Measurements from ENCODE around the gene CCDC71L.

Gene CCDC71L

DNA sequence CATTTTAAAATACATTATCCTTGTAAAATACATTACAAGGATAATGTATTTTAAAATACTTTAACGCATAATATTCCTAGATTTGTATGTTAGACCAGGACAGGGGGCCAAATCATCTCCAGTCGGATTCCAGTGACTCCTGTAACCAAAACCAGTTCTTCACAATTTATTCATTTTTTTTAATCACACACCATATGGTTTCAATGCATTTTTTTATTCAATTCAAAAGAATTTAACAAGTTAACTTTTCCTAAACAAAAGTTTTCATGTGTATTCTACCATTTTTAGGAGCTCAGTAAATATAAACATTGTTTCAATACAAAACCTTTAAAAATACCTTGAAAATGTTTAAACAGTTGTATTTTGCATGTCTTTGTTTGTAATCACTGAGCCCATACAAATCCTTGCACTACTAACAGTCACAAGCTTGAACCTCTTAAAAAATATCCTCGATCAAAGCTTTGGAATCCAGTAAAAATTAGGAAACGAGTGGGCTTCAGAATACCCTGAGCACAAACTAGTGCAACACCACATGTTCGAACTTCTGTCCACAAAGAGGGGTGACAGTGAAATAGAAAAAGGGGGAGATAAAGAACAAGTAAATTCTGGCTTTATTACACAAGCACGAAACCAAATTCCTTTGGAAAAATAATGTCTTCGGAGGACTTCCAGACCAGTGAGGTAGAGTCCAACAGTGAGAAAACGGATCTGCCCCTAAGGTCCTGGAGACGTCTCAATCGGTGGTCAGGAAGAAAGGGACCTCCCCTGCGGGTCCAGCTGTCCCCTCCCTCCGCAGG is 1.6 kb downstream of the CCDC71L start:
- DNase-seq (ENCODE audit: low spot score), result peak; percentile 22

DNA sequence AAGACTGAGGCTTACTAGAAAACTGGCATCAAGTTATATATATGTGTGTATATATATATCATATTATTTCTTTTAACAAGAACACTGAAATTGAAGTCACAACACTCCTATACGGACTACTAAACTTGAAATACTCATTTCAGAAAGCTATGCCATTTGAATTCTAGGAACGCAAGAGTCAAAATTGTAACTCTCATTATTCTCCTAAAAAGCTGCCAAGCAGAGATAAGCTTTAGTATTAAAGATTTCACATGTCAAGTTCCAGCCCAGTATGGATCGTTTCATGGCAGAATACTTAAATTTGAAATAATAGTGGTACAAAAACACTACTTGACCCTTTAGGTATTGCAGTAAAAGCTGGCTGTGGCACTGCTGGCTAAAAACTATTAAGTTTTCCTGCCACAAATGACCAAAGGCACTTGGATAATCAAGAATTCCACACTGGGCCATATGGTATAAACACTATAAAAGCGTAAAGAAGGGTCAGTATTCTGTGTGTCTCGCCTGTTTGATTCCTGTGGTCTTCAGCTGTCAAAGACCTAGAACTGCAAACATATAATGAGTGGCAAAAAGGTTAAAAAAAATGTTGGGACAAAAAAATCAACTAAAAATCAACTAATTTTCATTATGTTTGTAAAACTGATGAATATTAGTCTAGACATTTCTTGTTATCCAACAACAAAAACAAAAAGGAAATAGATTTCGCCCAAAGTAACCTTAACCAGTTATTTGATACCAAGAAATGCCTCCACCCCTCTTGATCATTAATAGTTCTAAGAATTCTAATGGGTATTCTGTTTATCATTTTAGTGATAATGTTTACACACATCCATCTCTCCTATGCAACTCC is 2.4 kb downstream of the CCDC71L start:
- no peak for DNase-seq (ENCODE audit: low spot score)

GRCh38 chr7:106657085-106657991 is 3.6 kb downstream of the CCDC71L start:
- no peak for DNase-seq (ENCODE audit: low spot score)

DNA sequence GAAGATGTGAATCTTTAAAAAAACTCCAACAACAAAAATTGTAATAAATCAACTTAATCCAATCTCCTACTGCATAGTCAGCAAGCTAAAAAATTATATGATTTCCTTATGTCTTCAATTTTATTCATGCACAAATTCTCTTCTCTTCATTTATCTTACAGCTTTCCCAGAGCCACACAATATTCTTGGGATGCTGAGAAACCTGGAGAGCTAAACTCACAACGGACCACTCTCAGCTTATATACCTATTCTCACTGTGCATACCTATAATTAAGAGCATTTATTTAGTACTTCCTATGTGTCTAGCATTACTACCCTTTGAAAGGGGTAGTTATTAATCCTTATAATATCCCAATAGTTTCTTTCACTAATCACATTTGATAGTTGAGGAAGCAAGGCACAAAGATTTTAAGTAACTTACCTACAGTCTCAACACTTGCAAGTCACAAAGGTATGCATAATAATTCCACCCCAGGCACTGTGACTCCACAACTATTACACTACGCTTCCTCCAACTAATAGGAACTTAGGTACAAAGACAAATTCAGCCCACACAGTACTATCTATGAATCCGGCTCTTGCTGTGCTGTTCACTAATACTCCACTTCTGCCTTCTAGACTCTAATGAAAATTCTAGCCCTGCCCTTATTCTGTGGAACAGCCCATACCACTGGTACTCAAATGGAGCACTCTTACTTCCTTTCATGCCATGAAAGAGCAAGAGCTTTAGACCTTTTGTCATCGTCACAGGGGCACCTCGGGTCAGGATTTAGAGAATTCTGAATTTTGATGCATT is 5.1 kb downstream of the CCDC71L start:
- no peak for DNase-seq (ENCODE audit: low spot score)

DNA sequence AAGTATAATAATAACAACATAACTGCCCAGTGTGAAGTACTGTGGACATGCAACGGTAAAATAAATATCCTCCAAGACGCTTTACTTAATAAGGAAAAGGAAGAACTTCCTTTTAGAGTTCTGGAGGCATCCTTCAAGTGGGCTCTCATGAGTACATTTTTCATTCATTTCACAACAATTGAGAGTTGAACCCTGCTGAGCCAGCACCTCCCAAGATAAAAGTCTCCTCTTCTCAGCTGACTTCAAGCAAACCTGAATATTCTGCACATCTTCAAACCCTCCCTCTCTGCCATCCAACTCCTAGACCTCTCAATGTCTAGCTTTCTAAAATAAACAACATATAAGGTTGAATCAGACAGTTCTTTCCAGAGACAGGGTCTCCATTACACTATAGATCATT is 7.5 kb downstream of the CCDC71L start:
- DNase-seq (ENCODE audit: low spot score), result no peak

DNA sequence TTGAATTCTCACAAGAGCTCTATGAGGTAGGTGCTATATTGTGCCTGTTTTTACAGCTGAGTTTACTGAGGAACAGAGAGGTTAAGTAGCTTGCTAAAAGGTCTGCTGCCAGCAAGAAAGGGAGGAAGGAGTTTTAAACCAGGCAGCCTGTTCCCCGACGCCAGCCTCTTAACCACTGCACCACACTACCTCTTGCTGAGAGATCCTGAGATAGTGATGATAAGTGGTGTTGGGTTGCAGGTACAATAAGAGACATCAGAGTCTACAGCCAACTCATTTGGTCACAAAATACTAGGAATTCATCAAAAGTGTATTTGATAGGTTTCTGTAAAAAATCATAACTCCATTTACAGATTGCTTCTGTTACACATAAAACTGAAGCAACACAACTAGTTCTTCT is 8.0 kb downstream of the CCDC71L start:
- DNase-seq (ENCODE audit: low spot score), result no peak

GRCh38 chr7:106652092-106652491 is 8.9 kb downstream of the CCDC71L start:
- DNase-seq (ENCODE audit: low spot score), result no peak

- DNase-seq (ENCODE audit: low spot score), result no peak
Measured at GRCh38 chr7:106646256-106646655, 14.7 kb downstream of the CCDC71L start.

DNA sequence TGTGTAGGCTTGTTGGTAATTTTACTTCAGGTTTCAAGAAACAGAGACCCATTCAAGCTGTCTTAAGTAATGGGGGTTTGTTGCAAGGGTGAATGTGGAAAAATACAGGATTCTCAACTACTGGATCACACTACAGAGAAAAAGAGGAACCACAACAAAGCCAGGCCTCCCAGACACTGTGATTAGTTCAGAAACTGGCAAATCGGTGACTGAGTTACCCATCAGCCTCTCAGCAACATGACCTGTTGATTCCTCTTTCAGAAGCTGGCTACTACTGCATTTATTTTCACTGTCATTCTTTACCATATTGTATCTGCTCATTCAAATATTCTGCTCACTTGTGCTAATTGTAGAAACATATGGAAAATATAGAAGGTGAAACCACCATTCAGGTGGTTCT is 16.0 kb downstream of the CCDC71L start:
- no peak for DNase-seq (ENCODE audit: low spot score)

GRCh38 chr7:106643216-106644000 is 17.6 kb downstream of the CCDC71L start:
- no peak for DNase-seq (ENCODE audit: low spot score)

GRCh38 chr7:106641416-106641815 is 19.5 kb downstream of the CCDC71L start:
- no peak for DNase-seq (ENCODE audit: low spot score)

- DNase-seq (ENCODE audit: low spot score), result no peak
Measured at GRCh38 chr7:106640368-106641141, 20.4 kb downstream of the CCDC71L start.

DNA sequence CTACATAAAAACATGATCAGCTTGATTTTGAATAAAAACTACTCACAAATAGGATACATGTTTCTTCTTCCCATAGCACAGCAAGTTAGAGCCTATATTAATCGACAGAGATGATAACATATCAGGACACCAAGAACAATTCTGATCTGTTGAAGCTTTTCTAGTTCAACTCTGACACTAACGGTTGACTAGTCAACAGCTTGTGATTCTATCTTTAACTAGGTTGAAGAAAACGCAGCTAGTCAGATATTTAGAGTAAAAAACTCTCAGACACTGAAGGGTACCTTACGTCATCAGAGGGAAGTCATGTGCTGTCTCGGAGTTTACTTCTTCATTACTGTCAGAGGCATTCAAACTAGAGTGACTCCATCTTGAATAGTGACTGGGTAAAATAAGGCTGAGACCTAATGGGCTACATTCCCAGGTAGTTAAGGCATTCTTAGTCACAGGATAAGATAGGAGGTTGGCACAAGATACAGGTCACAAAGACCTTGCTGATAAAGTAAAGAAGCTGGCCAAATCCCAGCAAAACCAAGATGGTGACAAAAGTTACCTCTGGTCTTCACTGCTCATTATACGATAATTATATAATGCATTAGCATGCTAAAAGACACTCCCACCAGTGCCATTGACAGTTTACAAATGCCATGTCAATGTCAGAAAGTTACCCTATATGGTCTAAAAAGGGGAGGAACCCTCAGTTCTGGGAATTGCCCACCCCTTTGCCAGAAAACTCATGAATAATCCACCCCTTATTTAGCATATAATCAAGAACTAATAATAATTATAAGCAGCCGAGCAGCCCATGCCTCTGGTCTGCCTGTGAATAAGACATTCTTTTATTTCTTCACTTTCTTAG is 21.3 kb downstream of the CCDC71L start:
- DNase-seq (ENCODE audit: low spot score), result no peak

- no peak for DNase-seq (ENCODE audit: low spot score)
Measured at GRCh38 chr7:106635411-106635810, 25.5 kb downstream of the CCDC71L start.

- DNase-seq (ENCODE audit: low spot score), result no peak
Measured at GRCh38 chr7:106634958-106635357, 26.0 kb downstream of the CCDC71L start.

- DNase-seq (ENCODE audit: low spot score), result no peak
Measured at GRCh38 chr7:106630648-106631047, 30.3 kb downstream of the CCDC71L start.

- DNase-seq (ENCODE audit: low spot score), result no peak
Measured at GRCh38 chr7:106629516-106629915, 31.4 kb downstream of the CCDC71L start.

- DNase-seq (ENCODE audit: low spot score), result no peak
Measured at GRCh38 chr7:106626376-106627164, 34.4 kb downstream of the CCDC71L start.
